IMR-90 (cell line): Measurements from ENCODE around the gene GPC6. TPM values are rescaled to one million over a fixed set of nuclear protein-coding genes. Genes with fewer than 3 reads are reported as not detected.

Experiments
- ATAC-seq: fragments of 200-7000 bp; cut with Tn5 transposase; 2 replicates; pipeline ENCODE4 v1.9.1; 2020; ENCODE audit warnings: low read depth, mild to moderate bottlenecking, moderate library complexity
- BruUV-seq: library from RNA; stranded (reverse); fragments of 400-500 nt; replicated peaks from 2 replicates; lab custom pipeline; 2021; lab: Mats Ljungman, UMichigan
- CTCF ChIA-PET: fragments of 300-600 bp; formaldehyde crosslinking; extraction: SDS; loops from one replicate; lab custom pipeline; 2021; ENCODE audit warnings: antibody characterized with exemption; lab: Yijun Ruan, JAX
- POLR2A ChIA-PET: fragments of 300-600 bp; sonication (Branson Sonifier 250); formaldehyde crosslinking; loops from one replicate; lab custom pipeline; 2022; ENCODE audit warnings: antibody characterized with exemption; ENCODE audit not compliant: unreplicated experiment; lab: Charles Lee
- DNase-seq: peaks from one replicate; pipeline ENCODE4 v3.0.0; 2013
- H2AFZ ChIP-seq: replicated peaks from 2 replicates; pipeline ENCODE3; 2013; ENCODE audit warnings: low read length, mild to moderate bottlenecking; ENCODE audit not compliant: poor library complexity
- H2AK5ac ChIP-seq: 2 replicates; pipeline ENCODE4 v1.6.1; 2013; ENCODE audit warnings: low read depth, low read length, inconsistent platforms
- H2AK9ac ChIP-seq: replicated peaks from 2 replicates; pipeline ENCODE3; 2013; ENCODE audit warnings: mild to moderate bottlenecking, low read depth, low read length, moderate library complexity; ENCODE audit not compliant: poor library complexity
- H2BK120ac ChIP-seq: 2 replicates; pipeline ENCODE4 v1.6.1; 2013; ENCODE audit warnings: low read depth, low read length, inconsistent platforms
- H2BK15ac ChIP-seq: 3 replicates; pipeline ENCODE4 v1.6.1; 2013; ENCODE audit warnings: low read depth, low read length, inconsistent platforms
- H2BK20ac ChIP-seq: 2 replicates; pipeline ENCODE4 v1.6.1; 2013; ENCODE audit warnings: low read depth, mild to moderate bottlenecking, inconsistent platforms, low read length, moderate library complexity
- H2BK5ac ChIP-seq: 2 replicates; pipeline ENCODE4 v1.6.1; 2013; ENCODE audit warnings: mild to moderate bottlenecking, low read depth, low read length, inconsistent platforms; ENCODE audit not compliant: poor library complexity, severe bottlenecking
- H3K14ac ChIP-seq: replicated peaks from 2 replicates; pipeline ENCODE4 v1.6.1; 2013; ENCODE audit warnings: low read depth, low read length, inconsistent platforms
- H3K18ac ChIP-seq: 2 replicates; pipeline ENCODE4 v1.6.1; 2013; ENCODE audit warnings: low read depth, low read length, control low read depth
- H3K23ac ChIP-seq: 2 replicates; pipeline ENCODE4 v1.6.1; 2013; ENCODE audit warnings: low read depth, low read length, inconsistent platforms
- H3K27ac ChIP-seq: 2 replicates; pipeline ENCODE4 v1.5.1; 2013; ENCODE audit warnings: mild to moderate bottlenecking, control low read depth, low read length; ENCODE audit not compliant: insufficient read depth
- H3K27me3 ChIP-seq: 2 replicates; pipeline ENCODE4 v1.6.1; 2013; ENCODE audit warnings: low read length; ENCODE audit not compliant: control insufficient read depth, insufficient read depth
- H3K36me3 ChIP-seq: 2 replicates; pipeline ENCODE4 v1.6.1; 2013; ENCODE audit warnings: low read length, mixed read lengths; ENCODE audit not compliant: control insufficient read depth, insufficient read depth
- H3K4ac ChIP-seq: 2 replicates; pipeline ENCODE4 v1.6.1; 2013; ENCODE audit warnings: low read depth, low read length, inconsistent platforms
- H3K4me1 ChIP-seq: 2 replicates; pipeline ENCODE4 v1.6.1; 2013; ENCODE audit warnings: low read length, mixed read lengths; ENCODE audit not compliant: control insufficient read depth, insufficient read depth
- H3K4me2 ChIP-seq: 2 replicates; pipeline ENCODE4 v1.6.1; 2013; ENCODE audit warnings: low read depth, mild to moderate bottlenecking, control low read depth, low read length, moderate library complexity
- H3K4me3 ChIP-seq: 2 replicates; pipeline ENCODE4 v1.5.1; 2013; ENCODE audit warnings: low read depth, mild to moderate bottlenecking, control low read depth, low read length, moderate library complexity; ENCODE audit not compliant: insufficient read depth
- H3K56ac ChIP-seq: 2 replicates; pipeline ENCODE4 v1.6.1; 2013; ENCODE audit warnings: low read length, inconsistent platforms; ENCODE audit not compliant: insufficient read depth; ENCODE audit errors: extremely low read depth
- H3K79me1 ChIP-seq, 2 experiments: 2 replicates each; pipeline ENCODE4 v1.6.1; 2013; ENCODE audit warnings: low read length in 2 of 2, inconsistent platforms in 1 of 2, low read depth in 1 of 2
- H3K9ac ChIP-seq: 2 replicates; pipeline ENCODE4 v1.6.1; 2013; ENCODE audit warnings: low read depth, low read length, control low read depth
- H3K9me1 ChIP-seq: 2 replicates; pipeline ENCODE4 v1.6.1; 2013; ENCODE audit warnings: low read length, inconsistent platforms; ENCODE audit not compliant: insufficient read depth
- H3K9me3 ChIP-seq: 2 replicates; pipeline ENCODE4 v1.6.1; 2013; ENCODE audit warnings: low read length; ENCODE audit not compliant: control insufficient read depth, insufficient read depth
- H4K20me1 ChIP-seq: 2 replicates; pipeline ENCODE4 v1.6.1; 2013; ENCODE audit warnings: low read length, inconsistent platforms; ENCODE audit not compliant: insufficient read depth
- H4K5ac ChIP-seq: 2 replicates; pipeline ENCODE4 v1.6.1; 2013; ENCODE audit warnings: mild to moderate bottlenecking, low read depth, low read length, control low read depth
- H4K8ac ChIP-seq, 2 experiments: 2 replicates each; pipeline ENCODE4 v1.6.1; 2013; ENCODE audit warnings: low read depth in 2 of 2, low read length in 2 of 2, control low read depth in 1 of 2, inconsistent platforms in 1 of 2
- H4K91ac ChIP-seq: 2 replicates; pipeline ENCODE4 v1.6.1; 2013; ENCODE audit warnings: low read depth, low read length, inconsistent platforms; ENCODE audit not compliant: insufficient read depth
- BHLHE40 ChIP-seq: fragments of 150-350 bp; IDR thresholded peaks from 2 replicates; pipeline ENCODE4 v1.6.1; 2016; ENCODE audit warnings: mild to moderate bottlenecking, low read depth, low read length
- CEBPB ChIP-seq: IDR thresholded peaks from 2 replicates; pipeline ENCODE4 v1.6.1; 2012; ENCODE audit warnings: low read depth, low read length, improper control_type of control experiment
- FOS ChIP-seq: fragments of 150-350 bp; IDR thresholded peaks from 2 replicates; pipeline ENCODE4 v1.6.1; 2016; ENCODE audit warnings: low read depth, low read length
- NFE2L2 ChIP-seq: fragments of 150-350 bp; IDR thresholded peaks from 2 replicates; pipeline ENCODE4 v1.6.1; 2016; ENCODE audit warnings: low read depth, mild to moderate bottlenecking, low read length
- POLR2A ChIP-seq: IDR thresholded peaks from 2 replicates; pipeline ENCODE4 v1.6.1; 2012; ENCODE audit warnings: mild to moderate bottlenecking, low read depth, low read length
- RAD21 ChIP-seq: IDR thresholded peaks from 2 replicates; pipeline ENCODE4 v1.6.1; 2012; ENCODE audit warnings: low read length, improper control_type of control experiment
- RFX5 ChIP-seq: IDR thresholded peaks from 2 replicates; pipeline ENCODE4 v1.8.0; 2012; ENCODE audit warnings: low read depth, mild to moderate bottlenecking, low read length, moderate library complexity
- WGBS, 2 experiments: methylation state at CpG; one replicate each; pipeline versions ENCODE4 v1.1.5 to v1.1.7; 2013; ENCODE audit warnings: missing lambda C conversion rate in 2 of 2; ENCODE audit not compliant: insufficient read length in 1 of 2; ENCODE audit errors: extremely low coverage in 2 of 2; 5-methylcytosine and 5-hydroxymethylcytosine counted together
- dilution Hi-C: fragments of 300-500 bp; cut with HindIII; formaldehyde crosslinking; loops from one replicate; pipeline ENCODE4 v1.14.3; 2018; ENCODE audit warnings: low sequenced_read_pairs; ENCODE audit not compliant: unreplicated experiment
- in situ Hi-C: fragments of 300-500 bp; cut with MboI; formaldehyde crosslinking; loops from 3 replicates; pipeline ENCODE4 v1.14.3; 2019; ENCODE audit warnings: low sequenced_read_pairs, inconsistent platforms, mixed read lengths
- intact Hi-C: fragments of 100-400 bp; cut with micrococcal nuclease; formaldehyde crosslinking; loops from 2 replicates; pipeline ENCODE4 v1.10.0; 2022
- polyA plus RNA-seq, 3 experiments: library from polyadenylated mRNA; depleted of rRNA; stranded (reverse); fragments of >200 nt; gene quantifications; 2 replicates each; pipeline ENCODE4 v1.2.3, GENCODE V29; 2012; ENCODE audit warnings: low replicate concordance in 1 of 3
- total RNA-seq: library from RNA; depleted of rRNA; stranded (reverse); fragments of >200 nt; gene quantifications from 2 replicates; pipeline ENCODE4 v1.2.3, GENCODE V29; 2012
- TF ChIP-seq, protein P1 (sequence below): fragments of 150-350 bp; IDR thresholded peaks from 2 replicates; pipeline ENCODE4 v1.6.1; 2016; ENCODE audit warnings: low read depth, mild to moderate bottlenecking, low read length, moderate library complexity, borderline replicate concordance
- TF ChIP-seq, protein P2 (sequence below): conservative IDR thresholded peaks from 2 replicates; pipeline ENCODE4 v1.5.1; 2012; ENCODE audit warnings: mild to moderate bottlenecking, low read depth, low read length, improper control_type of control experiment
- TF ChIP-seq, protein P3 (sequence below): fragments of 150-350 bp; IDR thresholded peaks from 2 replicates; pipeline ENCODE4 v1.6.1; 2017; ENCODE audit warnings: mild to moderate bottlenecking, antibody characterized with exemption, low read length, low read depth

GPC6 gene
- total and polyA plus RNA-seq, 2 of the 4 experiments (the other 2 are of a cell fraction): 14.9 to 39.4 TPM

DNA sequence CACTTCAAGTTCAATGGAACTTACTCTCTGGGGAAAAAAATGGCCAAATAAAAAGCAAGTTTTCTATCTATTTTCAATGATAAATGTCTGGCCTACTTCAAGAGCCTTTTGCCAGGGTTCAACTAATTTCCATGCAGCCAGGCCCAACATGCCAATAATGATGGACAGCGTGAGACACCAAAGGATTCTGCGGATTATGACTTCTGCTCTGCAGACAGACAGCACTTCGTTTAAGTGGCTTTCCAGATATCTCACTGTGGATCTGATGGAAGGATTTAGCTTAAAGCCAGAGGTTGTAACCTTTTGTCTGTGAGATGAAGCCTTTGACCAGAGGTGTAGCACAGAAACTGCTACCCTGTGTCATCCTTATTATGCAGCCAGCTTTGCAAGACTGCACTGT lies 638.6 kb downstream of the GPC6 start (continued):
- TF ChIP-seq, protein P1, sequence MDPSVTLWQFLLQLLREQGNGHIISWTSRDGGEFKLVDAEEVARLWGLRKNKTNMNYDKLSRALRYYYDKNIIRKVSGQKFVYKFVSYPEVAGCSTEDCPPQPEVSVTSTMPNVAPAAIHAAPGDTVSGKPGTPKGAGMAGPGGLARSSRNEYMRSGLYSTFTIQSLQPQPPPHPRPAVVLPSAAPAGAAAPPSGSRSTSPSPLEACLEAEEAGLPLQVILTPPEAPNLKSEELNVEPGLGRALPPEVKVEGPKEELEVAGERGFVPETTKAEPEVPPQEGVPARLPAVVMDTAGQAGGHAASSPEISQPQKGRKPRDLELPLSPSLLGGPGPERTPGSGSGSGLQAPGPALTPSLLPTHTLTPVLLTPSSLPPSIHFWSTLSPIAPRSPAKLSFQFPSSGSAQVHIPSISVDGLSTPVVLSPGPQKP: no peak

DNA sequence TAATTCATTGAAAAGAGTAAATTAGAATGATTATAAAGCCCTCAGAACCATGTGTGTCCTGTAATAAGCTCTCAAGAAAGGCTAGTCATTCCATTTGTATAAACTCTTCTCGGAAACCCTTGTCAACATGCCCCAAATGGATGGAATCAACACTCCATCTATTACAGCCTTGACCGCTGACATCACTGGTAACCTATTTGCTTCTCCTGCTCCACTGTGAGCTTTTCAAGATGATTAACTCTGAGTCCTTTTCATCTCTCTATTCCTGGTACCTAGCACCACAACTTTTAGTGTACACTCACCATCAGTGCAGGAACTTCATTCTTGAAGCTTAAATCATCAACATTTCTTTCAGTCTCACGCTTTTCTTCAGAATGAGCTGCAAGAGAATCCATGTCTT lies 640.9 kb downstream of the GPC6 start:
- DNase-seq (peak; percentile 95), ATAC-seq (peak; percentile 94)
- H4K91ac ChIP-seq: peak overlapping the region; percentile 56; the same call in 1 of the 2 replicates
- H4K5ac ChIP-seq: peak overlapping the region; percentile 79
- no peak overlapping the region for H3K14ac ChIP-seq
- peak overlapping the region; percentile 95 for H2BK120ac ChIP-seq
- H3K9me1 ChIP-seq: no peaks in the 10 kb centered on the region
- peak overlapping the region; percentile 64; the same call in 1 of the 3 replicates for H2BK15ac ChIP-seq
- H2AK9ac ChIP-seq: no peak overlapping the region
- no peaks in the 10 kb centered on the region for H4K20me1 ChIP-seq
- H2AFZ ChIP-seq: no peak overlapping the region
- 0 out of 2 replicates have a peak overlapping the region, but pooled peaks have one; percentile 46 for H3K9ac ChIP-seq
- H3K9me3 ChIP-seq: no peaks in the 10 kb centered on the region
- no TSS peak for BruUV-seq
- H3K4me1 ChIP-seq: peaks cover 8% of the 10 kb centered on the region; the same call in 1 of the 2 replicates
- H3K4ac ChIP-seq: peak overlapping the region; percentile 68
- 0 out of 2 replicates have a peak overlapping the region, but pooled peaks have one; percentile 52 for H2AK5ac ChIP-seq
- H4K8ac ChIP-seq: peak overlapping the region; percentile 63 to 73; a peak in 2 of 4 replicates
- peak overlapping the region; percentile 98 for H2BK5ac ChIP-seq
- intact Hi-C loops (no loop called here), in situ Hi-C loops (loop anchor here (10.0 kb wide), 1 partner anchor 633 kb away; no protein-coding TSS in a partner anchor), dilution Hi-C loops (no loop called here)
- peak overlapping the region; percentile 86 for H2BK20ac ChIP-seq
- peak overlapping the region; percentile 68 for H3K4me2 ChIP-seq
- peak overlapping the region; percentile 96 for H3K27ac ChIP-seq
- WGBS, 2 experiments: 0% methylated on average over 3 of the region's 3 CpGs; no CpG with 5 or more reads in 1 of the 2 experiments
- POLR2A ChIA-PET: interaction anchor here (0.6 kb wide), 1 partner anchor 160 kb away, joined by 3 read pairs; no protein-coding TSS in a partner anchor
- peak overlapping the region; percentile 90; the same call in 1 of the 2 replicates for H3K56ac ChIP-seq
- H3K23ac ChIP-seq: peak overlapping the region; percentile 70; the same call in 1 of the 2 replicates
- no peaks in the 10 kb centered on the region for H3K36me3 ChIP-seq
- no peak overlapping the region for H3K4me3 ChIP-seq
- CTCF ChIA-PET: interaction anchor here (1.2 to 1.3 kb wide), 2 partner anchors 9 to 38 kb away, joined by 4 read pairs; no protein-coding TSS in a partner anchor
- H3K27me3 ChIP-seq: no peaks in the 10 kb centered on the region
- peak overlapping the region; percentile 94 for H3K18ac ChIP-seq
- H3K79me1 ChIP-seq: peaks cover 0 to 9% of the 10 kb centered on the region in 2 experiments; a peak in 1 of 4 replicates
- TF ChIP-seq, protein P1: no peak
- TF ChIP-seq FOS: peak; percentile 53; the same call in 1 of the 2 replicates
- TF ChIP-seq, protein P2, sequence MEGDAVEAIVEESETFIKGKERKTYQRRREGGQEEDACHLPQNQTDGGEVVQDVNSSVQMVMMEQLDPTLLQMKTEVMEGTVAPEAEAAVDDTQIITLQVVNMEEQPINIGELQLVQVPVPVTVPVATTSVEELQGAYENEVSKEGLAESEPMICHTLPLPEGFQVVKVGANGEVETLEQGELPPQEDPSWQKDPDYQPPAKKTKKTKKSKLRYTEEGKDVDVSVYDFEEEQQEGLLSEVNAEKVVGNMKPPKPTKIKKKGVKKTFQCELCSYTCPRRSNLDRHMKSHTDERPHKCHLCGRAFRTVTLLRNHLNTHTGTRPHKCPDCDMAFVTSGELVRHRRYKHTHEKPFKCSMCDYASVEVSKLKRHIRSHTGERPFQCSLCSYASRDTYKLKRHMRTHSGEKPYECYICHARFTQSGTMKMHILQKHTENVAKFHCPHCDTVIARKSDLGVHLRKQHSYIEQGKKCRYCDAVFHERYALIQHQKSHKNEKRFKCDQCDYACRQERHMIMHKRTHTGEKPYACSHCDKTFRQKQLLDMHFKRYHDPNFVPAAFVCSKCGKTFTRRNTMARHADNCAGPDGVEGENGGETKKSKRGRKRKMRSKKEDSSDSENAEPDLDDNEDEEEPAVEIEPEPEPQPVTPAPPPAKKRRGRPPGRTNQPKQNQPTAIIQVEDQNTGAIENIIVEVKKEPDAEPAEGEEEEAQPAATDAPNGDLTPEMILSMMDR: no peak
- TF ChIP-seq BHLHE40: no peak
- no peak for TF ChIP-seq CEBPB
- TF ChIP-seq, protein P3, sequence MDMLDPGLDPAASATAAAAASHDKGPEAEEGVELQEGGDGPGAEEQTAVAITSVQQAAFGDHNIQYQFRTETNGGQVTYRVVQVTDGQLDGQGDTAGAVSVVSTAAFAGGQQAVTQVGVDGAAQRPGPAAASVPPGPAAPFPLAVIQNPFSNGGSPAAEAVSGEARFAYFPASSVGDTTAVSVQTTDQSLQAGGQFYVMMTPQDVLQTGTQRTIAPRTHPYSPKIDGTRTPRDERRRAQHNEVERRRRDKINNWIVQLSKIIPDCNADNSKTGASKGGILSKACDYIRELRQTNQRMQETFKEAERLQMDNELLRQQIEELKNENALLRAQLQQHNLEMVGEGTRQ: no peak
- TF ChIP-seq RFX5: no peak
- no peak for TF ChIP-seq RAD21
- TF ChIP-seq NFE2L2: no peak
- no peak for TF ChIP-seq POLR2A
